Measurements from ENCODE around the gene CMIP.
"Not testable (repeated sequence)": the region's sequence is repeated elsewhere in the genome, so short reads cannot be mapped to it uniquely, and the experiment has no call there.

The CMIP gene

DNA sequence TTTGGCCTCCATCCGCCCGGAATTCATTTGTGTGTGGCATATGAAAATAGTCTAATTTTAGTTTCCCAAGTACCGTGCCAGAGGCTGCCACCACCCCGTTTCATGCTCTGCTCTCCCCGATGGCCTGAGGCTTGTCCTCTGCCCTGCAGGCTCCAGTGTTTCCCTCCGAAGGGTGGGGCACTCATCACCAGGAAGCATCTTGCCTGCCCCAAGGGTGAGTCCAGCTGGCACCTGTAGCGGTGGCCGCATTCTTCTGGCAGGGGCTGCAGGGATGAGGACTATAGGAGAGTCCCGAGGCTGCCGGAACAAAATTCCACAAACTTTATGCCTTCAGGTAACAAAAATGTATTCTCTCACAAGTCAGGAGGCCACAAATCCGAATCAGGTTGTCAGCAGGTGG is 23.1 kb upstream of the CMIP start:
- no peak for DNase-seq (ENCODE audit: low read depth)

DNA sequence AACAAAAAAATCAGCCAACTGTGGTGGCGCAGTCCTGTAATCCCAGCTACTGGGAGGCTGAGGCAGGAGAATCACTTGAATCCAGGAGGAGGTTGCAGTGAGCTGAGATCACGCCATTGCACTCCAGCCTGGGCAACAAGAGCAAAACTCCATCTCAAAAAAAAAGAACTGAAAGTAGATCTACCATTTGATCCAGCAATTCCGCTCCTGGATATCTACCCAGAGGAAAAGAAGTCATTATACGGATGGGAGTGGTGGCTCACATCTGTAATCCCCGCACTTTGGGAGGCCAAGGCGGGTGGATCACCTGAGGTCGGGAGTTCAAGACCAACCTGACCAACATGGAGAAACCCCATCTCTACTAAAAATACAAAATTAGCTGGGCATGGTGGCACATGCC is 22.5 kb upstream of the CMIP start:
- not testable (repeated sequence) for DNase-seq (ENCODE audit: low read depth)

DNA sequence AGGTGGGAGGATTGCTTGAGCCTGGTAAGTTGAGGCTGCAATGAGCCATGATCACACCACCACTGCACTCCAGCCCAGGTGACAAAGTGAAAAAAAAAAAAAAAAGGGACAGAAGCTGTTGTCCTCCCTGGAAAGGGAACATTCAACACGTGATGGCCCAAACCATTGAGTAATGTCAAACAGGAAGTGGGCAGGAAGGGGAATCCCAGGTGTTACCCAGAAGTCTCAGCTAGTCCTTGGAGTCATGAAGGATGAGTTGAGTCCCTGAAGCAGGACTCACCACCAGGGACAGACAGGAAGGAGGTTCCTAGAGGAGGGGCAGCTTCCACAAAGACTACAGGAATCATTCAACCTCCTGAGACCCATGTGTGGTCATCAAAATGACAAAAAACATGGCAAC is 19.8 kb upstream of the CMIP start:
- no peak for DNase-seq (ENCODE audit: low read depth)

DNA sequence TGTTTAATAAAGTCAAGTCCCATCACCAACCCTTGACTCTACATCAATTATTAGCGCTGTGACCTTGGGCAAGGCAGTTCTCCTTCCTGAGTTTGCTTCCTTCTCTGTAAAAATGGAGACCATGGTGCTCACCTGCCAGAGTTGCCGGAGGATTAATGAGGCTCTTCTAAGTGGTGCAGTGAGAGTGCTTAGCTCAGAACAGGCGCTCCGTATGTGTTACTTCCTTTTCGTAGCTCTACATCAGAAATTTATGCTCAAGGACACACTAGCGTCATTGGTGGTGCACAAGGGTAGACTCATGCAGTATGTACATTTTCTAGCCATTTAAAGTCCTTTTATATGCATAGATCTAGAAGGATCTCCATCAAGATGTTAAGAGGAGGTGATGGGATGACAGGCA is 17.4 kb upstream of the CMIP start:
- DNase-seq (ENCODE audit: low read depth) = no peak

DNA sequence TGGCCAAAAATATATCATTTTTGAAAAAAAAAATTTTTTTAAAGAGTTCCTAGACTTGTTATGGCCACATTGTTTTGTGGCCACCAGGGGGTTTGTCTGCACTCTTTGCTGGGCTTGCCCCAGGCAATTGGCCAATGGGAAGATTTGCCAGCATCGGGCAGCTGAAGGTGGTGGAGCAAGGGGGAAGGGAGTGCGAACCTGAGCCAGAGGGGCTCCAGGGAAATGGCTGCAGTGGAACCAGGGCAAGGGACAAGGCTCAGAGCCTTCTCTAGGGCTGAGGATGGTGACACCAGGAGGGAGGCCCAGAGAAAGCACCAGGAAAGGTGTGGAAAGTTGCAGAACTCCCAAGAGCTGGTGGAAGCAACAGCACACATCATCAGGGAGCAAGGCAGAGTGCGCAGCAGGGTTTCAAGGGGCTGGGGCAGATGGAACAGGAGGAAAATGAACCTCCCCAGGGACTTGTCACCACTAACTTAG is 15.5 kb upstream of the CMIP start:
- DNase-seq (ENCODE audit: low read depth) = no peak

DNA sequence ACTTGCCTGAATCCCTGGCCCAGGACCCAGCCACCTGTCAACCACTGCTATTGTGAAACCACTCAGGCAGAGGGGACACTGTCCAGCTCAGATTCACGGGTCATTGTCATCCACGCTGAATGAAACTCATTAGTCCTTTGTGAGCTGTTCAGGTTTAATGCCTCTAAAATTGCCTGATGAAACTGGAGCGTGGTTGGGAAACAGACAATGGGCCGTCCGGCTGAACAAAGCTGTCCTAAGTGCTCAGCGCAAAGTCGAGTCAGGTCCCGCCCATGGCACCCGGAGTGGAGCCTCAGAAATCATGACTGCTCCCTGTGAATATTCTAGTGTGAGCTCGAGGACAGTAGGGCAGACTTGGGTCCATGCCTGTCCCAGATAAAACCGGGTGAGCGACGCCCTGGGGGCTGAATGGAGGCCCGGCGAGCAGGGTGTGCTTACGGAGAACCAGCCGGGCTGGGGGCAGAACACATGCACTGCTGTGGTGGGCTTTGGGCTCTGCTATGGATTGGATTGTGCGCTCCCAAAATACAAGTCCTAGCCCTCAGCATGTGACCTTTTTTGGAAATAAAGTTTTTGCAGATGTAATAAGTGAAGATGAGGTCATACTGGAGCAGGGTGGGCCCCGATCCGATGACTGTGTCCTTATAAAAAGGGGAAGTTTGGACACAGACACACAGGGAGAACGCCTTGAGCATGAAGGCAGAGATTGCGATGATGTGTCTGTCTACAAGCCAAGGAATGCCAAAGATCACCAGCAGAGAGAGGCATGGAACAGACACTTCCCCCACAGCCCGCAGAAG is 12.9 kb upstream of the CMIP start:
- peak; percentile 21 for DNase-seq (ENCODE audit: low read depth)

DNA sequence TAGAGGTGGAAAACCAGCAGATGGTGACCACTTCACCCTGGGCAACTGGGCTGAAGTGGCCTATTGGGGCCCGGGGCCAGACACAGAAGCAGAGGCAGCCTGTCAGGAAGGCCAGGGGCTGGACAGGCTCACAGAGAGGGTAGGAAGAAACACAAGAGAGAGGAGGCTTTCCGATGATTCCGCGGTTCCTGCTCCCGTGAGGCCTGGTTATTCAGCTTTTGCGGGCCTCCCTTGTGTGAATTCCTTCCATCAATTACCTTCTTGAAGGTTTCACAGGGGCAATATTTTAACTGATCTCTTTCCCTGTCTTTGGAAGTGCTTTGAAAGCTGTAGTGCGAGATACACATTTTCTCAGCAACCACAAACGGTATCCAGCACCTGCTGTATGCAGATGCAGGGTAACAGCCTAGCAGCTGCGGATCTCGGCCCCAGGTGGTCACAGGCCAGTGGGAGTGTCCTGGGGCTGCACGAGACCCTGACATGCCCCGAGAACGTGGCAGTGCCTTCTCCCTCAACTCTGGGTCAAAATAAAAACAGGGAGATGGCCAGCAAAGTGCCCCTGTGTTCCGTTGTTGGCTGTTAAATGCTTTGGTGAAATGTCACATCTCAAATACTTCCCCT is 11.6 kb upstream of the CMIP start:
- DNase-seq (ENCODE audit: low read depth) = no peak

DNA sequence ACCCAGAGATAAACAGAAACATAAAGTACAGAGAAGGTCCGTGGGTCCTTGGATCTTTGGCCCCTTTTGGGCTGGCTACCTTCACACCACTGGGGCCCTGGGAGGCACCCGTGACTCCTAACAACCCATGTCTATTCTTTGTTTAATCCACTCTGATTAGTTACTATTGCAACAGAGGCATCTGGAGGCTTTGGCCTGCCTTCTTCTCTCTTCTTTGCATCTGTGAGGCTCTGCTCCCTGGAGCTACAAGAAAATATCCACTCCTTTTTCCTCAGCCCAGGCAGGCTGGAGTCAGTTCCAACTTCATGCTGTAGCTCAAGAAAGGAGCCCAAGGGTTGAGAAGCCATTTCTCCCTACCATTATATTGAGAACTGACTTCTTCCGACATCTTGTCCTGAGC is 9.5 kb upstream of the CMIP start:
- no peak for DNase-seq (ENCODE audit: low read depth)

DNA sequence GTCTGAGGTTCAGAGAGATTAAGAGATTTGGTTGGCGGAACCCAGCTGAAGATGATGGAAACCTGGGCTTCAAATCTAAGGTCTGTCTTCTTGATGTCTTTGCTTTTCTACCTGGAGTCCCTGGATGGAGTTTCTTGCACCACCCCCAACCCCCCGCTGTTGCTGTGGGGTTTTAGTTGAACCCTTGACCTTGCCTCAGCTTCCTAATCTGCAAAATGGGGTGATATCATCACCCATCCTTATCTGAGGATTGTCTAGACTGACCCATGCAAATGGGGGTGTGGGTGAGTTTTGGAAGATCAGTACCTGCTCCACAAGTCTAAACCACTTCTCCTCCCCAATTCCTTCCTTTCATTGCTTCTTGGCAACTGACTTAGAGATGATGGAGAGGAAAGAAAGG is 9.0 kb upstream of the CMIP start:
- DNase-seq (ENCODE audit: low read depth) = no peak

DNA sequence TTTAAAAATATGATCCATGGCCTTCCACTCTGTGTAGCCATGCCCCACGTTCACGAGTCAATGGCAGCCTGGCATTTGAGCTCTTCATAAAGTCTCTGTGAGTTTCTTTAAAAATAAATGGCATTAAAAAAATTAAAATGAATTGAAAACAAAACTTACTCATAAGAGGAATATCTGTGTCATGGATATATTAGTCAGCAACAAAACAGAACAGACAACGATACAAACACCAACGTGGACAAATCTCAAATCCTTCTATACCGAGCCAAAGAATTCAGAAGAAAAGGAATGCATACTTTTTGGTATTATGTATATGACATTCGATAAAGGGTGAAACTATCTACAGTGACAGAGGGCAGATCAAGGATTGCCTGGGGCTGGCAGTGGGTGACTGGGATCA is 8.2 kb upstream of the CMIP start:
- DNase-seq (ENCODE audit: low read depth) = no peak

DNA sequence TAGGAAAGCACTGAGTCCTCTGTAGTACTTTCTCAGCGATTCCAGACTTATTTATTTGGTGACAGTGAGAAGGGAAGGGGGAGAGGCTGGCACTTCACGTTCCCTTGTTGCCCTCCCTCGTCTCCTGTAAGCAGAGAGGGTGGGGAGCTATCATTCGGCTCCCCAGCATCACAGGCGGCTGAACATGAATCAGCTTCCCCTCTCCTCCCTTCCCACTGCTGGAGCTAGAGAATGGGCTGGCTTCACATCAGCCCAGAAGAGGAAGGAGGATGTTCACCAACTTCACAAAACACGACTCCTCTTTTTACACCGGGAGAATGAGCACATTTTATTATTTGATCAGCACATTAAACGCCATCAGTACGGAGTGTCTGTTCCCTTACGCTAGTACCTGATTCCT is 6.7 kb upstream of the CMIP start:
- no peak for DNase-seq (ENCODE audit: low read depth)

DNA sequence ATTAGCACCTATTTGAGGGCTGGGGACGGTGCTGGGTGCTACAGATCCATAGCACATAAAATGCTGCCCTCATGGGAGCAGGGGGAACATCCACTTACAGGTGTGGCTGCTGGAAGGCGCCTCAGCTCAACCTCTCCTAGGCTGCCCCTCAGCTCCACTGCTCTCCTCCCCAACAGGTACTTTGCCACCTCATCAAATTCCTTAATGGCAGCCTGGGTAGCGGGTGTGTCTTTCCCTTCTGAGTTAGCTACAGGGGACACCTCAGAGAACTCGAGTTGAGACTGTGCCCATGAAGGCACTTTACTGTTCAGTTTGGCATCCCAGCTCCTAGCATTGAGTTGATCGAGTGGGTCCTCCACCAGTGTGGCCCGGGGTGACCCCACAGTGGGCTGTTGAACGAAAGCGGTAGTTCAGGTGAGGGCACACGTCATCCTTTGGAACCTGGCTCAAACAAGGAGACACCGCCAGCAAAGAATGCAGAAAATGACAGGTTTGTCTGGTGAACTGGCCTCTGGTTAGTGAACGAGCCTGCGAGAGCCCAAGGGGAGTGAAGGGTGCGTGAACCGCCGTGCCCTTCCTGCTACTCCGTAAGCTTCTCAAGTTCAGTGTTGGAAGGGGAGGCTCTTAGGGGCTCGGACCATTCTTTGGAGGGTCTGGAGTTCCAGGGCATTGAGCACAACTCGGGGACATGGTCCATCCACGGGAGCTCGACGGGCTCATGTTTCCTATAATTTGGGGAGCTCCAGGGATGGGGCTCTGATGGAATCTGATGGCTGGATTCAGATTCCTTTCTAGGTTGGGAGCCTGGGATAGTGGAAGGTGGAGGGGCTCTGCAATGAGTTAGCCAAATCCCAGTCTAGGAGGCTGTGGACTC is 3.5 kb upstream of the CMIP start:
- DNase-seq (ENCODE audit: low read depth) = no peak

DNA sequence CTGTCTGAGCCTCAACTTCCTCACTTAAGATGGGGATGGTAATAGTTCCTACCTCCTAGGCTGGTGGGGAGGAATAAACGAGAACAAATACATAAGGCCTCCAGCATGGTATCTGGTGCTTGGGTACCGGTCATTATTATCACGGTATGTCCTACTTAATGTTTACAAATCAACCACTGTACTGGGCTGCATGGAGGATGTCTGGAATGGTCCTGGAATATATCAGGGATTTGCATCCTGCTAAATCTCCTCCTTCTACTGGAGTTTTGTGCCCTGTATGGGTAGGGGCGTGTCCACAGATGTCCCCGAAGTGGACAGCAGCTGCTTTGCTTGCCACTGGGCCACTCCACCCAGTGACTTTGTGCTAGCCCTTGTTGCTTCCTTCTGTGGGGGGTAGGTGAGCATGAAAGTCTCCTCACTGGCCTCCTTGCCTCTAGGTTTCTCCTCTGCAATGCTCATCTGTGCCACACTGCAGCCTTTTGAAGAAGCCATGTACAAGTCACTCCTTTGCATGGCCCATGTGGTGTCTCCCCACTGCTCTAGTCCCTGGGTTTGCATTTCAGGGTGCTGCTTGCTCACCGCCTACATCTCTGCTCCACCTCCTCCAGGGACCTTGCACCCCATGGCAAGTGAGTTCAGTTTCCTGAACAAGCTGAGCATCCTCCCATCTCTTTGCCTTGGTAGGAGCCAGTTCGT is 2.2 kb upstream of the CMIP start:
- no peak for DNase-seq (ENCODE audit: low read depth)

DNA sequence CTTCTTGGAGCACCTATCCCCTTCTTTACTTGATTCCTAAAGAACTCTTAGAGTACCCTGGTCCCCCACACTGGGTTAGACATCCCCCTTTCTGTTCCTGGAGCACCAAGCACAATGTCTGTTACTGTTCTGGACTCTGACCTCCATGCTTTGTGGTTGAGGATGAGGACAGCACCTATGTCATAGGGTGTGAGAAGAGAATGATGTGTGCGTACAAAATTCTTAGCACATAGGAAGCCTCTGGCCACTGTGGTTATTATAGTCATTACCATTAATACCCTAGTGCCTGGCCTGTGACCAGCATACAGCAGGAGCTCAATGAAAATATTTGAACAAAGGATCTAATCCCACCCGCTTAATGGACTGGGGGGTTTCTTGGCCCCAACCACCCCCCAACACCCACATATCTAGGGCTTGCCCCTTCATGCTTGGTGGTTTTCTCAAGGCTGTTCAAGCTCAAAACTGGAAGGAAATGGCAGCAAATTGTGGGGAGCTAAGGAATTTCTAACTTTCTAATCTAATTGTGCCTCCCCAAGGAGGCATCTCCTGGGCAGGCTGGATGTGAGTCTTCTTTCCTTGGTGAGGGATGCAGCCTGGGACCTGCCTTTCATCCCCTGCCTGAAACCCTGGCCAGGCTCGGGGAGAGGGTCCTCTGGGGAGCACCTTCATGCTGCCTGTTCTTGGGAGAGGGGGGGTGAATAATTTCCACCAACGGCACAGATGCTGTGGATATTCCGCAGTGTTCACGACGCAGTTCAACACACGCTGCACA is 1.5 kb upstream of the CMIP start:
- no peak for DNase-seq (ENCODE audit: low read depth)

DNA sequence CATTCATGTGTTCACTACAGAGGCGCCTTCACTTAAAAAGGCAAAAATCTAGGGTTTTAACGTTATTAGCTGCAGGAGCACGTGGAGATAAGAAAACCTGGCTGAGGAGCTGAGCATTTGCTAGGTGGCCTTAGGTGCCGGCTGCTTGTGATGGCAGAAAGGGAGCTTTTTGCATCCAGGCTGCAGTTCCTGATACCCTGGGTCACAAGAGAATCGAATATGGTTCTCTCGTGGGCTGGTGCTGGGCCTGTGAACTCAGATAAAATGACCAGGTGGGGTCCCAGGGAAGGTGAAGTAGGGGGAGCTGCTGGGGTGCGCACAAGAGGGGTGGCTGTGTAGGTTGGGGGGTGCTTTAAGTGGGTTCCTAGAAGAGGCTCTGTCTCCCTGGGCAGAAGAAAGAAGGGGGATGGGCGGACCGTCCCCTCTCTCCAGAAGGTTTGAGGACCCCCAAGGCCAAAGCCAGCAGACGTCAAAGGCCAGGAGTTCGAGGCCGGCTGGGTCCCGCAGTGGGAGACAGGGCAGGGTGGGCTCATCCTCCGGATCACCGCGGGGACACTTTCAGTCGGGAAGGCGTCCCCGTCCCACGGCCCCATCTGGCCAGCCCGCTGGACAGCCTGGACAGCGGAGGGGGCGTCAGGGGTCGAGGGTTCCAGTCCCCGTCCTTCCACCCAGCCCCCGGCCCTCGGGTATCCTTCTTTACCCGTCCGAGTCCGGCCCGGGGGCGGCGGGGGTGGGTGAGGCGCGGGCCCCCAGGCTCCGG is 740 bp upstream of the CMIP start:
- no peak for DNase-seq (ENCODE audit: low read depth)

DNA sequence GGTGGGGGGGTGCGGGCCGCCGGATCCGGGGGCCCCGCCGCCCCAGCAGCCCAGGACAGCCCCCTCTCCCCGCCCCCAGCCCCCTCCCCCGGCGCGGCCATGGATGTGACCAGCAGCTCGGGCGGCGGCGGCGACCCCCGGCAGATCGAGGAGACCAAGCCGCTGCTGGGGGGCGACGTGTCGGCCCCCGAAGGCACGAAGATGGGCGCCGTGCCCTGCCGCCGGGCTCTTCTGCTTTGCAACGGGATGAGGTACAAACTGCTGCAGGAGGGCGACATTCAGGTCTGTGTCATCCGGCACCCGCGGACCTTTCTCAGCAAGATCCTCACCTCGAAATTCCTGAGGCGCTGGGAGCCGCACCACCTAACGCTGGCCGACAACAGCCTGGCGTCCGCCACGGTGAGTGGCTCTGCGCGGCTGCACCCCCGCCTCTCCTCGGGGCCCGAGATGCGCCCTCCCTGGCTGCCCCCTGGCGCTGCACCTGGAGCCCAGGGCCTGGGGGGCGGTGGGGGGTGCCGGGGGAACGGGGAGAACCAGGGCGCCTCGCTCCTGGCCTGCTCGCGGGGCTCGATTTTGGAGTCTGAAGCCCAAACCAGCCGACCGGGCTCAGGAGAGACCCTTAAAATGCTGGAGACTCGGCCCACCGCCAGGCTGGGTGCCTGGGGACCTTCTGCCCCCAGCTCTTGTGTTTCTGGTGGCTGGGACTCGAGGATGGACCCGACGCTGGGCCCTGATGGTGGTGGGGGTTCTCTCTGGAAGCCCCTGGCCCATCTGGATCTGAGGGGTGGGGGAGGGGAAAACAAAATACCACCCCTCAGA is 744 bp downstream of the CMIP start:
- no peak for DNase-seq (ENCODE audit: low read depth)

DNA sequence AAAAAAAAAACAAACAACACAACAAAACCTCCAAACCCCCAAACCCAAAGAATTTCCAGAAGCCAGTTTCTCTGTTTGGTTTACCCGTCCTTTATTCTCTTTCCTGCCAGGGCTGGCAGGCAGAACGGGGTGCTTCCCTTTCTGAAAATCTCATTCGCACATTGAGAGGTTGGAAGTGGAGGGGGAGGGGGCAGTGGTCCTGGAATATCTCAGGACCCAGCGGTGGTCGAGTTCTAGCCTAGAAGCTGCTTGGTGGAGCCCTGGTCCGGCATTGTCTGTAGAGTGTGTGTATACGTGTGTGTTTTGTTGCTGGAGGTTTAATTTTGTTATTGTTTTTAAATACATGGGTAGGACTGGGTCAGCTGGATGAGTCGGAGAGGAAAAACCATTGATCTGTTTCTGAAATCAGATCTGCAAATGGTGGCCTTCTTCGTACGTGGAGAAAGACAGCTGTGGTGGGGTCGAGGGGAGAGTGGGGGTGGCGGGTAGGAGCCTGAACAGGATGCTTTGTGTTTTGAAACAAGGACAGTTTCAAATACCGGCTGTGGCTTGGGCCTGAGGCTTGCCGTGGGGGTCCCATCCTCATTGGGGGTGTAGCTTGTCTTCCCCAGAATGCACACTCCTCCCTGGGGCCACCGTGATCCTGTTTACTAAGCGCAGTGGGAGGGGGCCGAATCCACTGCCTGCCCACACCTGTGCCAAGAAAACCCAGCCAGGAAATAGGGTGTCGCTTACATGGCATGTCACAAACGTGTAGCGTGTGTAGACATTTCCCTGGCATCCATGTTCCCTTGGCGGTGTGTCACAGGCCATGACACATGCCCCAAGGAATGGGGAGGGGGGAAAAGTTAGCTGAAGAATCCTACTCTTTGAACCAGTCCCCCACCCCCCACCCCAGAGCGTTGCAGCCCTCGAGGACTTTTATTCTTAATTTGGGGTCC is 1.6 kb downstream of the CMIP start:
- peak; percentile 20 for DNase-seq (ENCODE audit: low read depth)

DNA sequence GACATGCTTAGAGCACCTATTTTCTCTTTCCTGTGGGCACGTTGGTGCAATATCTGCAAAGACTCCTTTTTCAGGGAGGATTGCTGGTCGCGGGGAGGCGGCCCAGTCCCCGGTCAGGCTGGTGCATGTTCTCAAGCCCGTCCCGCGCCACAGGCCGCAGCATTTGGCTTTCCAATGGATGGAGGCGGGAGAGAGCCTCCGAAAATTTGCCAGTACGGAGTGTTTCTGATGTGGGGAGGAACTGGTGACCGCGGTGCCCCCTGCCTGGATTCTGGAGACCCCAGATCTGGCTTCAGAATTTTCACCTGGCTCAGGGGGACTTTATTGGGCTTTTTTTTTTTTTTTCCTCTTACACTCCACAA is 2.3 kb downstream of the CMIP start:
- DNase-seq (ENCODE audit: low read depth) = no peak
